Measurements from ENCODE around the gene HES5. TPM values are rescaled to one million over a fixed set of nuclear protein-coding genes. Genes with fewer than 3 reads are reported as not detected.

HES5 gene
- total and polyA plus RNA-seq, 2 donors (not counting 3 experiments of a cell fraction or from before 2014, with no cell fraction given) = 0.07 TPM; not detected in 1

DNA sequence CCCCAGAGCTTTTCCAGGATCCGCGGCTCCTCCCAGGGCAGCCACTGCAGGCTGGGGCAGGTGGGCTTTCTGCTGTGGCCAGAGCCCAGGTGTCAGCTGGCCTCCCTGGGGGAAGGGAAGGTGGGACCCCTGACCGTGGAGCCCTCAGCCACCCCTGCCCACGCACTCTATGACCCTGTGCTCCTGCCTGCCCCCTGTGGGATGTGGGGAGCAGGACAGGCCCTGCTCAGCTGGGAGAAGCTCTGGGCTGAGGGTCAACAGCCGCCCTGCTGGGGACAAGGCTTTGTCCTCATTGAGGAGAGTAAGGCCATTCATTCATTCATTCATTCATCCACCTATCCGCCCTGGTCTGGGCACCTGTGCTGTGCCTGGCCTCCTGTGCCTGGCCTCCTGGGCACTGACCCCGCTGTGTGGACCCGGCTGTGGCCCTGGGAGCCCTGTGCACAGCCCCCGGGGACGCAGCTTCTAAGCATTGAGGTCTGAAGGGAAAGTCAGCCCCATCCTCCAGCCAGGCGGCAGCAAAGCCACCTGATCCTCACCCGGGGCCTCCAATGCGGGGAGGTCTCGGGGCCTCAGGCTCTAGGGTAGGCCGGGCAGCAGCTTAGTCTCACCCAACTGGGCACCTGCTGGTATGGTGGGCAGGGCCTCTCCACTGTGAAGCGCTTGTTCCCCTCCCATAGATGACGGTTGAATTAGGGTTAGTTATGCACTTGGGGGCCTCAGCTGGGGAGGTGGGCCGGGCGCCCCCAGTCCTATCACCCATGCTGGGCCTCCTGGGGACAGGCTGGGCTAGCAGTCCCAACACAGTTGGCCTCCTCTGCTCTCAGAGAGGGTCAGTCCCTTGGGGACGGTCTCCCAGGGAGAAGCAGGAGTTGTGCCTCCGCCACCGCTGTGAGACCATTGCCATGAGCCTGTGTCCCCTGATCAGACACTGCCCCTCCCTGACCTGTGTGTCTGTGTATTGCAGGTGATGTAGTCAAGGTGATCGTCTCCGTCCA is 32.1 kb upstream of the HES5 start:
- FAIRE-seq = no peak
- Histone ChIP-seq H3K9me3 (replicated peaks; ENCODE audit: control insufficient read depth, insufficient read depth, low read length) (no peaks in the 10 kb centered on the region), H3K27me3 (ENCODE audit: control insufficient read depth in 2 of 2, insufficient read depth in 2 of 2, low read length in 2 of 2) (no peaks in the 10 kb centered on the region), H3K27ac (ENCODE audit: insufficient read depth, low read depth, low read length) (no peak overlapping the region), H3K4me2 (ENCODE audit: insufficient read depth, low read length) (no peak overlapping the region), H3K4me3 (replicated peaks in 1 of 3; ENCODE audit: insufficient read depth in 1 of 3, low read depth in 1 of 3, low read length in 3 of 3) (no peak overlapping the region), H3K9ac (replicated peaks; ENCODE audit: extremely low read depth, insufficient read depth, low read length) (no peak overlapping the region), H3K36me3 (ENCODE audit: control insufficient read depth in 2 of 2, extremely low read depth in 1 of 2, insufficient read depth in 2 of 2, low read length in 2 of 2) (peaks cover 0 to 9% of the 10 kb centered on the region in 2 experiments), H3K9me1 (replicated peaks; ENCODE audit: control insufficient read depth, extremely low read depth, insufficient read depth, low read length) (no peaks in the 10 kb centered on the region), H3K79me2 (ENCODE audit: control insufficient read depth, insufficient read depth, low read length) (no peaks in the 10 kb centered on the region), H4K20me1 (replicated peaks; ENCODE audit: control insufficient read depth, extremely low read depth, insufficient read depth, low read length) (no peaks in the 10 kb centered on the region), H3K4me1 (ENCODE audit: control insufficient read depth, extremely low read depth, insufficient read depth, low read length) (no peaks in the 10 kb centered on the region), H2AFZ (ENCODE audit: low read depth, low read length) (no peak overlapping the region)
- POLR2A ChIA-PET = no interaction called here
- no TSS peak for BruUV-seq (replicated peaks)
- CTCF ChIA-PET = interaction anchor here (1.2 to 2.8 kb wide), 8 partner anchors 8 to 891 kb away, joined by 3 to 14 read pairs (median 6); partner anchors contain the start of gene PRXL2B
- dilution Hi-C loops (cut with MboI; ENCODE audit: extremely low pct_ligation_motif_present, low sequenced_read_pairs) = no loop called here
- intact Hi-C loops (cut with micrococcal nuclease) = no loop called here
- TF ChIP-seq, protein P1, sequence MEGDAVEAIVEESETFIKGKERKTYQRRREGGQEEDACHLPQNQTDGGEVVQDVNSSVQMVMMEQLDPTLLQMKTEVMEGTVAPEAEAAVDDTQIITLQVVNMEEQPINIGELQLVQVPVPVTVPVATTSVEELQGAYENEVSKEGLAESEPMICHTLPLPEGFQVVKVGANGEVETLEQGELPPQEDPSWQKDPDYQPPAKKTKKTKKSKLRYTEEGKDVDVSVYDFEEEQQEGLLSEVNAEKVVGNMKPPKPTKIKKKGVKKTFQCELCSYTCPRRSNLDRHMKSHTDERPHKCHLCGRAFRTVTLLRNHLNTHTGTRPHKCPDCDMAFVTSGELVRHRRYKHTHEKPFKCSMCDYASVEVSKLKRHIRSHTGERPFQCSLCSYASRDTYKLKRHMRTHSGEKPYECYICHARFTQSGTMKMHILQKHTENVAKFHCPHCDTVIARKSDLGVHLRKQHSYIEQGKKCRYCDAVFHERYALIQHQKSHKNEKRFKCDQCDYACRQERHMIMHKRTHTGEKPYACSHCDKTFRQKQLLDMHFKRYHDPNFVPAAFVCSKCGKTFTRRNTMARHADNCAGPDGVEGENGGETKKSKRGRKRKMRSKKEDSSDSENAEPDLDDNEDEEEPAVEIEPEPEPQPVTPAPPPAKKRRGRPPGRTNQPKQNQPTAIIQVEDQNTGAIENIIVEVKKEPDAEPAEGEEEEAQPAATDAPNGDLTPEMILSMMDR (IDR thresholded peaks at IDR 0.05; ENCODE audit: extremely low read depth in 1 of 2, insufficient read depth in 1 of 2, low read depth in 1 of 2, low read length in 2 of 2) = peak; percentile 20 to 23
- TF ChIP-seq FOS (IDR thresholded peaks at IDR 0.05; ENCODE audit: borderline replicate concordance, insufficient read depth, low read length) (no peak), POLR2A (IDR thresholded peaks at IDR 0.05; ENCODE audit: low read depth, low read length) (no peak), JUN (IDR thresholded peaks at IDR 0.05; ENCODE audit: borderline replicate concordance, insufficient read depth, insufficient read length, low read depth) (no peak), MYC (IDR thresholded peaks at IDR 0.05; ENCODE audit: low read depth, low read length) (no peak)
- TF ChIP-seq, protein P2, sequence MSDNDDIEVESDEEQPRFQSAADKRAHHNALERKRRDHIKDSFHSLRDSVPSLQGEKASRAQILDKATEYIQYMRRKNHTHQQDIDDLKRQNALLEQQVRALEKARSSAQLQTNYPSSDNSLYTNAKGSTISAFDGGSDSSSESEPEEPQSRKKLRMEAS (IDR thresholded peaks at IDR 0.05; ENCODE audit: insufficient read depth, insufficient read length) = no peak
- DNase-seq (ENCODE audit: low read depth, low spot score) = no peak

Measured in endothelial cell of umbilical vein (primary cell).